Peyer's patch (tissue), 4 donors: Measurements from ENCODE around the gene CA9.

Experiments used
- CTCF ChIP-seq, 6 experiments: fragments of 450-650 bp in 4 of 6; fragments of 200-600 bp in 2 of 6; sonication (generic) in 1 of 6; IDR thresholded peaks; one replicate each; pipeline ENCODE4 v1.5.1; 2017 to 2019; ENCODE audit warnings: antibody characterized with exemption in 6 of 6, mild to moderate bottlenecking in 3 of 6, moderate library complexity in 1 of 6
- POLR2A ChIP-seq, 2 donors: fragments of 450-650 bp; IDR thresholded peaks; one replicate each; pipeline ENCODE4 v1.5.1; 2017; ENCODE audit warnings: antibody characterized with exemption in 2 of 2, mild to moderate bottlenecking in 2 of 2, moderate library complexity in 2 of 2

GRCh38 chr9:35665471-35665818 is 8.3 kb upstream of the CA9 start:
- TF ChIP-seq CTCF (IDR thresholded peaks at IDR 0.05), result no peak
- no peak for TF ChIP-seq POLR2A (IDR thresholded peaks at IDR 0.05)
